Measurements from ENCODE around the gene PTX4. TPM values are rescaled to one million over a fixed set of nuclear protein-coding genes. Genes with fewer than 3 reads are reported as not detected.
"Not testable (repeated sequence)": the region's sequence is repeated elsewhere in the genome, so short reads cannot be mapped to it uniquely, and the experiment has no call there.

PTX4 gene
- total RNA-seq, 1 experiment from 2014 or later: not detected

GRCh38 chr16:1443403-1443973 is 45.3 kb downstream of the PTX4 start:
- H3K27me3 ChIP-seq (replicated peaks; ENCODE audit: control insufficient read depth, insufficient read depth, low read length): no peaks in the 10 kb centered on the region
- no peaks in the 10 kb centered on the region for H3K9me3 ChIP-seq
- CTCF ChIA-PET: no interaction called here
- H3K4me3 ChIP-seq (ENCODE audit: low read depth, low read length): no peak overlapping the region
- H3K4me3 Mint-ChIP-seq (ENCODE audit: unreplicated experiment): no peak overlapping the region
- no peaks in the 10 kb centered on the region for H3K4me1 Mint-ChIP-seq (ENCODE audit: low read depth, unreplicated experiment)
- DNase-seq: no peak
- no TSS peak for BruUV-seq (replicated peaks)
- H3K27ac Mint-ChIP-seq (ENCODE audit: unreplicated experiment): no peak overlapping the region
- no peaks in the 10 kb centered on the region for H3K36me3 Mint-ChIP-seq (ENCODE audit: insufficient read depth, unreplicated experiment)
- H3K36me3 ChIP-seq (ENCODE audit: control insufficient read depth, insufficient read depth, low read length): no peaks in the 10 kb centered on the region
- no peaks in the 10 kb centered on the region for H3K9me3 Mint-ChIP-seq (ENCODE audit: unreplicated experiment)
- no peaks in the 10 kb centered on the region for H3K27me3 Mint-ChIP-seq (ENCODE audit: insufficient read depth, unreplicated experiment)
- POLR2A ChIA-PET: interaction anchor here (1.0 kb wide), 1 partner anchor 23 kb away, joined by 4 read pairs; the partner anchor contains the start of gene UQCC4
- intact Hi-C loops (cut with micrococcal nuclease; ENCODE audit: unreplicated experiment): no loop called here
- no peak for TF ChIP-seq CTCF (IDR thresholded peaks at IDR 0.05; ENCODE audit: insufficient read depth in 1 of 2, low read depth in 1 of 2, low read length in 1 of 2, severe bottlenecking in 1 of 2, unreplicated experiment in 1 of 2)
- H3K4me1 ChIP-seq: no peaks in the 10 kb centered on the region

- Mint-ChIP-seq H3K27ac (ENCODE audit: unreplicated experiment) (no peak overlapping the region), H3K4me1 (ENCODE audit: low read depth, unreplicated experiment) (no peaks in the 10 kb centered on the region), H3K36me3 (ENCODE audit: insufficient read depth, unreplicated experiment) (no peaks in the 10 kb centered on the region), H3K4me3 (ENCODE audit: unreplicated experiment) (no peak overlapping the region), H3K27me3 (ENCODE audit: insufficient read depth, unreplicated experiment) (no peaks in the 10 kb centered on the region), H3K9me3 (ENCODE audit: unreplicated experiment) (no peaks in the 10 kb centered on the region)
- POLR2A ChIA-PET: no interaction called here
- no peak for DNase-seq
- intact Hi-C loops (cut with micrococcal nuclease; ENCODE audit: unreplicated experiment): no loop called here
- Histone ChIP-seq H3K4me3 (ENCODE audit: low read depth, low read length) (no peak overlapping the region), H3K27me3 (replicated peaks; ENCODE audit: control insufficient read depth, insufficient read depth, low read length) (no peaks in the 10 kb centered on the region), H3K9me3 (no peaks in the 10 kb centered on the region), H3K36me3 (ENCODE audit: control insufficient read depth, insufficient read depth, low read length) (no peaks in the 10 kb centered on the region), H3K4me1 (no peaks in the 10 kb centered on the region)
- TF ChIP-seq CTCF (IDR thresholded peaks at IDR 0.05; ENCODE audit: insufficient read depth in 1 of 2, low read depth in 1 of 2, low read length in 1 of 2, severe bottlenecking in 1 of 2, unreplicated experiment in 1 of 2): no peak
- CTCF ChIA-PET: interaction anchor here (0.5 kb wide), 1 partner anchor 62 kb away, joined by 5 read pairs; no protein-coding TSS in a partner anchor
- BruUV-seq (replicated peaks): no TSS peak
These were observed 46.0 kb downstream of the PTX4 start for GRCh38 chr16:1442697-1443096.

- no peak overlapping the region for H3K27ac Mint-ChIP-seq (ENCODE audit: unreplicated experiment)
- H3K27me3 Mint-ChIP-seq (ENCODE audit: insufficient read depth, unreplicated experiment): no peaks in the 10 kb centered on the region
- Histone ChIP-seq H3K9me3 (no peaks in the 10 kb centered on the region), H3K4me3 (ENCODE audit: low read depth, low read length) (no peak overlapping the region), H3K27me3 (replicated peaks; ENCODE audit: control insufficient read depth, insufficient read depth, low read length) (no peaks in the 10 kb centered on the region), H3K36me3 (ENCODE audit: control insufficient read depth, insufficient read depth, low read length) (no peaks in the 10 kb centered on the region), H3K4me1 (no peaks in the 10 kb centered on the region)
- BruUV-seq (replicated peaks): no TSS peak
- no peaks in the 10 kb centered on the region for H3K36me3 Mint-ChIP-seq (ENCODE audit: insufficient read depth, unreplicated experiment)
- CTCF ChIA-PET: interaction anchor here (0.6 kb wide), 1 partner anchor 1975 kb away, joined by 4 read pairs; no protein-coding TSS in a partner anchor
- POLR2A ChIA-PET: no interaction called here
- no peak for DNase-seq
- intact Hi-C loops (cut with micrococcal nuclease; ENCODE audit: unreplicated experiment): no loop called here
- H3K4me3 Mint-ChIP-seq (ENCODE audit: unreplicated experiment): no peak overlapping the region
- no peak for TF ChIP-seq CTCF (IDR thresholded peaks at IDR 0.05; ENCODE audit: insufficient read depth in 1 of 2, low read depth in 1 of 2, low read length in 1 of 2, severe bottlenecking in 1 of 2, unreplicated experiment in 1 of 2)
- no peaks in the 10 kb centered on the region for H3K4me1 Mint-ChIP-seq (ENCODE audit: low read depth, unreplicated experiment)
- H3K9me3 Mint-ChIP-seq (ENCODE audit: unreplicated experiment): no peaks in the 10 kb centered on the region
These were observed 47.3 kb downstream of the PTX4 start for GRCh38 chr16:1441391-1441829.

- H3K4me3 ChIP-seq (ENCODE audit: low read depth, low read length); H3K36me3 Mint-ChIP-seq (ENCODE audit: insufficient read depth, unreplicated experiment); intact Hi-C loops (cut with micrococcal nuclease; ENCODE audit: unreplicated experiment); H3K27me3 Mint-ChIP-seq (ENCODE audit: insufficient read depth, unreplicated experiment); BruUV-seq (replicated peaks); H3K4me1 Mint-ChIP-seq (ENCODE audit: low read depth, unreplicated experiment); H3K27ac Mint-ChIP-seq (ENCODE audit: unreplicated experiment); H3K9me3 Mint-ChIP-seq (ENCODE audit: unreplicated experiment); H3K36me3 ChIP-seq (ENCODE audit: control insufficient read depth, insufficient read depth, low read length); H3K4me3 Mint-ChIP-seq (ENCODE audit: unreplicated experiment); H3K4me1 ChIP-seq; CTCF ChIA-PET; POLR2A ChIA-PET; DNase-seq; H3K9me3 ChIP-seq; H3K27me3 ChIP-seq (replicated peaks; ENCODE audit: control insufficient read depth, insufficient read depth, low read length): not testable (repeated sequence)
These were observed 49.1 kb downstream of the PTX4 start for GRCh38 chr16:1439699-1440074.
